Prostate gland (tissue), 2 donors: ENCODE results near the gene ZDHHC22. TPM values are rescaled to one million over a fixed set of nuclear protein-coding genes. Genes with fewer than 3 reads are reported as not detected.

ENCODE experiments used
- DNase-seq: peaks from one replicate; pipeline ENCODE4 v3.0.0-alpha.2; 2019; ENCODE audit warnings: low spot score
- H3K27ac ChIP-seq, 2 donors: fragments of 200-600 bp; sonication (generic); 2 replicates each; pipeline ENCODE4 v1.5.1; 2017 to 2019
- H3K27me3 ChIP-seq: fragments of 200-600 bp; sonication (generic); replicated peaks from 2 replicates; pipeline ENCODE4 v1.5.1; 2019; ENCODE audit not compliant: insufficient read depth
- H3K36me3 ChIP-seq, 2 donors: fragments of 200-600 bp; sonication (generic); 1 replicate in 1 of 2; 2 replicates in 1 of 2; pipeline versions ENCODE4 v1.5.1 to v1.8.1; 2017 to 2019
- H3K4me1 ChIP-seq: fragments of 200-600 bp; sonication (generic); replicated peaks from 2 replicates; pipeline ENCODE4 v1.5.1; 2019
- H3K4me3 ChIP-seq, 2 donors: fragments of 200-600 bp; sonication (generic); 2 replicates each; pipeline ENCODE4 v1.5.1; 2017 to 2019
- H3K9me3 ChIP-seq: fragments of 200-600 bp; sonication (generic); 2 replicates; pipeline ENCODE4 v1.5.1; 2017
- POLR2A ChIP-seq: fragments of 450-650 bp; IDR thresholded peaks from one replicate; pipeline ENCODE4 v1.6.1; 2016; ENCODE audit warnings: antibody characterized with exemption, mild to moderate bottlenecking
- POLR2AphosphoS5 ChIP-seq: sonication (generic); formaldehyde crosslinking; IDR thresholded peaks from one replicate; pipeline ENCODE4 v1.6.1; 2017; ENCODE audit warnings: antibody characterized with exemption
- WGBS: methylation state at CpG from one replicate; pipeline ENCODE4 v1.1.5; 2018; 5-methylcytosine and 5-hydroxymethylcytosine counted together
- intact Hi-C: fragments of 100-400 bp; cut with DNase I; formaldehyde crosslinking; loops from one replicate; pipeline ENCODE4 v1.14.2; 2022
- total RNA-seq, 2 donors: library from RNA; depleted of rRNA; stranded (reverse); fragments of >200 nt; gene quantifications; one replicate each; pipeline ENCODE4 v1.1.0, GENCODE V29; 2016
- TF ChIP-seq, protein P1 (sequence below), 4 experiments: fragments of 200-600 bp in 2 of 4; fragments of 450-650 bp in 2 of 4; sonication (generic) in 2 of 4; IDR thresholded peaks; 1 replicate in 3 of 4; 2 replicates in 1 of 4; pipeline ENCODE4 v1.5.1; 2016 to 2019; ENCODE audit warnings: antibody characterized with exemption in 4 of 4, mild to moderate bottlenecking in 2 of 4, moderate library complexity in 2 of 4

Gene ZDHHC22
- total RNA-seq, 2 donors from 2014 or later: 0.11 TPM; not detected in 1

DNA sequence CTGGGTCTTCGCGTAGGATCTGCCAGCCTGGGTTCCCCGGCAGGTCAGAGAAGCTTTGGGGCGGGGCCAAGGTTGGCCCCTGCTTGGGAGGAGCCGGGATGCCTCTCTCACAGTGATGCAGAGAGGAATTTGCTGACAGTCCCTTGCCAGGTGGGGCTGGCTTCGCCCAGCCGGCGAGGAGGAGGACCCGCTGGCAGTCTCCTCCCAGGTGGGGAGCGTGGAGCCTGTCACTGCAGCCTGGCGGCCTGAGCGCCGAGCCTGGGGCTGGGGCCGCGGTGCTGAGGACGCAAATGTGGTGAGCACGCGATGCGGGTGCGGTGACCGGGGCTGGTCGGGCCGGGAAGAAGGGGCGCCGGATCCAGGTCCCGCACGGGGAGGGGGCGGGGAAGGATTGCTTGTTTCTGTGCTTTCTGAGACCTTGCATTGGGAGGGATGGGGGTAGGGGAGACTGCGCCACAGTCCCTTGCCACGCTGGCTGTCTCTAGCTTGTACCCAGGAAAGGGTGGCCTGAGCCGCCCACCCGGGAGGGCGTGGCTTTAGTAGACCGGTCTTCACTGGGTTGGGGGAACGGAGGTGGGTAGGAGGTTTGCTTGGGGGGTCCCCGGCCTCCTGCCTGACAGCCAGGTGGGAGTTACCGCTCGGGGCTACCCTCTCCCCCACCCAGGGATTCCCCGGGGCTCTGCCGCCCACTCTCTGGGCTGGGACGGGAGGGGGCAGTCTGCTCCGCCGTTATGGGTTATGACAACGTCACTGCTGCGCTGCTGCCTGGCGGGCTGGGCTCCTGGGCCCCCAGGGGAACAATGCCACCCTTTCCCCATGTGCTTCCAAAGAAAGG, 40.2 kb upstream of the ZDHHC22 start, which contains the start of gene TMEM63C:
Gene TMEM63C (plus strand): TSS at position 196 of the 835 bp plus-strand sequence. CDS start 37,016 bp downstream, outside the sequence.
- H3K4me1 ChIP-seq: no peaks in the 10 kb centered on the region
- no peaks in the 10 kb centered on the region for H3K9me3 ChIP-seq
- no peaks in the 10 kb centered on the region for H3K27me3 ChIP-seq
- 1% methylated on average over 42 of the region's 46 CpGs for WGBS
- intact Hi-C loops: no loop called here
- DNase-seq: no peak
- H3K36me3 ChIP-seq: no peaks in the 10 kb centered on the region
- no peak within 1 kb of the TSS for H3K27ac ChIP-seq
- TF ChIP-seq POLR2A (no peak), POLR2AphosphoS5 (no peak)
- TF ChIP-seq, protein P1, sequence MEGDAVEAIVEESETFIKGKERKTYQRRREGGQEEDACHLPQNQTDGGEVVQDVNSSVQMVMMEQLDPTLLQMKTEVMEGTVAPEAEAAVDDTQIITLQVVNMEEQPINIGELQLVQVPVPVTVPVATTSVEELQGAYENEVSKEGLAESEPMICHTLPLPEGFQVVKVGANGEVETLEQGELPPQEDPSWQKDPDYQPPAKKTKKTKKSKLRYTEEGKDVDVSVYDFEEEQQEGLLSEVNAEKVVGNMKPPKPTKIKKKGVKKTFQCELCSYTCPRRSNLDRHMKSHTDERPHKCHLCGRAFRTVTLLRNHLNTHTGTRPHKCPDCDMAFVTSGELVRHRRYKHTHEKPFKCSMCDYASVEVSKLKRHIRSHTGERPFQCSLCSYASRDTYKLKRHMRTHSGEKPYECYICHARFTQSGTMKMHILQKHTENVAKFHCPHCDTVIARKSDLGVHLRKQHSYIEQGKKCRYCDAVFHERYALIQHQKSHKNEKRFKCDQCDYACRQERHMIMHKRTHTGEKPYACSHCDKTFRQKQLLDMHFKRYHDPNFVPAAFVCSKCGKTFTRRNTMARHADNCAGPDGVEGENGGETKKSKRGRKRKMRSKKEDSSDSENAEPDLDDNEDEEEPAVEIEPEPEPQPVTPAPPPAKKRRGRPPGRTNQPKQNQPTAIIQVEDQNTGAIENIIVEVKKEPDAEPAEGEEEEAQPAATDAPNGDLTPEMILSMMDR (IDR thresholded peaks at IDR 0.05): no peak
- H3K4me3 ChIP-seq: peak within 1 kb of the TSS; percentile 17 to 36

DNA sequence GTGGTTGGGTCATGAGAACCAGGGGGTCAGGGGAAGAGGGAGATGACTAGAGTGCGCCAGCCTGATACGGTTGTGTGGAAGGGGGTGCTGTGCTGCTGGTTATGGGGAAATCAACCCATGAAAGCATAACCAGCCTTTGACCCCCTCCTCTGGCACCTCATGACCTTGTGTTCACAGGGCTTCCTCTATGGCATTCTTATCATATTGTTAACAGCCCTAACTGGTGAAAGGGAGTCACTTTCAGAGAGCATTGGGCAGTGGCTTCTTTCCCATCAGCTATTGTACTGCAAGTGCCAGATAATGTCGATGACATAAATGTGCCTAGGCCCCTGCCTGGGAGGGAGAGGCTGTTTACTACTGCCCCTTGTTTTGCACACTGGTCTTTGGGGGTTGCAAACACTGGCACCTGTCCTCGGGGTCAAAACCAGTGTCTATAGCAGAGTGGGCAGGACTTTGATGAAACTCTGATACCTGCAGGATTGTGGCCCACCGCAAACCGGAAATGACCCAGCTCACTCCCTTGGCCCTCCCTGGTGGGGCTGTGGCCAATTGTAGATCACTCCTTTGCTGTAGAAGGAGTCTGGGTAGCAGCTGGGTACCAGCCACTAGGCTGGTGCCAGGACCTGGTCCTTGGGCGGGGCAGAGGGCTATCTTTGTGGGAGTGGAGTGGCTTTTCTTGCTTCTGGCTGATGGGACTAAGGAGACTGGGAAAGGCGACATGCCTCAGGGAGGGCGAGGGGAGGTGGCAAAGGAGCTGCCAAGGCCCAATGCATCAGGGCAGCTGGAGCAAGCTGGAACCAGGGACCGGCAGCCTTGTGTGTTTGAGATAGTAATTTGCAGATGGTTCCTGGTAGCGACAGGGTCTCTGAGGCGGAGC, 39.4 kb upstream of the ZDHHC22 start:
- Histone ChIP-seq H3K4me1 (no peaks in the 10 kb centered on the region), H3K36me3 (no peaks in the 10 kb centered on the region), H3K27me3 (no peaks in the 10 kb centered on the region), H3K4me3 (peak overlapping the region; percentile 17 to 36), H3K9me3 (no peaks in the 10 kb centered on the region), H3K27ac (no peak overlapping the region)
- WGBS: 30% methylated on average over 12 of the region's 12 CpGs
- DNase-seq: no peak
- intact Hi-C loops: no loop called here
- no peak for TF ChIP-seq POLR2AphosphoS5
- TF ChIP-seq, protein P1 (IDR thresholded peaks at IDR 0.05): no peak
- no peak for TF ChIP-seq POLR2A

DNA sequence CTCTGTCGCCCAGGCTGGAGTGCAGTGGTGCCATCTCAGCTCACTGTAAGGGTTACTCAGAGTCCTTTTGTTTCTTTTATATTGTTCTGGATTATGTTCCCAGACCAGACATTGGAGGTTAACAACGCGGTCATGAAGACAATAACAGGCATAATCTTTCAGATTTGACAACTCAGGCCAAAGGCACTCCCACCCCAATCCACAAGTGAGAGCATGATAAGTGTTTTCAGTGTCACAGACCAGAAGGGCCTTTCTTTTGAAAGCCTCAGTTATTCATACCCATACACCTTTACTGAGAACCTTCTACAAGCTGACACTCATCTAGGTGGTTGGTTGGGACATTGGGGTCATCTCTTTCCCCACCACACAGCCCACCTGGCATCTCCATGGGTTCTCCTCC, 37.1 kb upstream of the ZDHHC22 start:
- H3K27me3 ChIP-seq: no peaks in the 10 kb centered on the region
- WGBS: 47% methylated on average over 3 of the region's 3 CpGs
- intact Hi-C loops: no loop called here
- no peaks in the 10 kb centered on the region for H3K4me1 ChIP-seq
- H3K27ac ChIP-seq: no peak overlapping the region
- H3K9me3 ChIP-seq: no peaks in the 10 kb centered on the region
- no peak for DNase-seq
- H3K4me3 ChIP-seq: no peak overlapping the region
- no peak for TF ChIP-seq POLR2AphosphoS5
- TF ChIP-seq POLR2A: no peak
- TF ChIP-seq, protein P1 (IDR thresholded peaks at IDR 0.05): no peak
- H3K36me3 ChIP-seq: no peaks in the 10 kb centered on the region

DNA sequence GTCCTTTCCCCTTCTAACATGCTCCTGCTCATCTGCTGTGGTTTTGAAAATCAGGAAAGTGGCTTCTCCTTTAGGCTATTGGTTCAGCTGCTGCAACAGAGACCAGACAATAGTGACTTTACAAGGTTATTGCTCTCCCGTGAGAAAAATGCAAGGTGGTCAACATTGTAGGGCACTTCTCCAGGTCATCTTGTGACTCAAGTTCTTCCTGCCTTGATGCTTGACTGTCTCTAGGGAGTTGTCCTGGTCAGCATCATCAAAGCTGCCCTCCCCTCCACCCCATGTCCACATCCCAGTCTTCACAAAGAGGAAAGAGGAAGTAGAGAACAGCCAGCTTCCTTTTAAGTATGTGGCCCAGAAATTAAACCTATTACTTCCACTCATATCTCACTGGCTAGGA, 36.1 kb upstream of the ZDHHC22 start:
- H3K27ac ChIP-seq: no peak overlapping the region
- H3K9me3 ChIP-seq: no peaks in the 10 kb centered on the region
- no peaks in the 10 kb centered on the region for H3K36me3 ChIP-seq
- no peak overlapping the region for H3K4me3 ChIP-seq
- no peak for DNase-seq
- intact Hi-C loops: no loop called here
- no peaks in the 10 kb centered on the region for H3K27me3 ChIP-seq
- TF ChIP-seq, protein P1 (IDR thresholded peaks at IDR 0.05): no peak
- TF ChIP-seq POLR2AphosphoS5 (no peak), POLR2A (no peak)
- no peaks in the 10 kb centered on the region for H3K4me1 ChIP-seq
- WGBS: 3% methylated on average over 1 of the region's 1 CpG
